Measurements from ENCODE around the gene FHOD3.

FHOD3 gene

GRCh38 chr18:36505665-36506064, 208.2 kb downstream of the FHOD3 start:
- no peak for DNase-seq (ENCODE audit: extremely low read depth in 1 of 2, low read depth in 1 of 2)

DNA sequence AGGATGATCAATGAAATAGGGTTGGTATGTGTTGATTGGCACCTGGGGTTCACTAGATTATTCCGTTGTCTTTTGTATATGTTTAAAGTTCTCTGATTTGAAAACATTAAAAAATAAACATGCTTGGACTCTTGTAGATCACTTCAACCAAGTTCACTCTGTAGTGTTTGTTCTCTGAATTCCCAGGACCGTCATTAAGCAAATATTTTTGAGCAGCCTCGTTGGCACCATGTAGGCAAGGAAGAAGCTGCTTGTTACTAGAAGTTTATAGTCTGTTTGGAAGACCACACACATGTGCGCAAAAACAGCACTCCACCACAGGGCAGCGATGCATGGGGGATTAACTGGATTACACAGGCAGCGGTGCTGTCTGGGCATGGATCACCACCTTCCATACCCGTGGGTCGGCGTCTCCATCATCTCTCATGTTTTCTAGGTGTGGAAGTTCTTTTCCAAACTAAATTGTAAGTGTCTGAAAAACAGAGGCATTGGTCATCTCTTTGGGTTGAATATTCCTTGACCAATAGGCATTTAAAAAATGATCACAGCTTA, 212.2 kb downstream of the FHOD3 start:
- no peak for DNase-seq (ENCODE audit: extremely low read depth in 1 of 2, low read depth in 1 of 2)

DNA sequence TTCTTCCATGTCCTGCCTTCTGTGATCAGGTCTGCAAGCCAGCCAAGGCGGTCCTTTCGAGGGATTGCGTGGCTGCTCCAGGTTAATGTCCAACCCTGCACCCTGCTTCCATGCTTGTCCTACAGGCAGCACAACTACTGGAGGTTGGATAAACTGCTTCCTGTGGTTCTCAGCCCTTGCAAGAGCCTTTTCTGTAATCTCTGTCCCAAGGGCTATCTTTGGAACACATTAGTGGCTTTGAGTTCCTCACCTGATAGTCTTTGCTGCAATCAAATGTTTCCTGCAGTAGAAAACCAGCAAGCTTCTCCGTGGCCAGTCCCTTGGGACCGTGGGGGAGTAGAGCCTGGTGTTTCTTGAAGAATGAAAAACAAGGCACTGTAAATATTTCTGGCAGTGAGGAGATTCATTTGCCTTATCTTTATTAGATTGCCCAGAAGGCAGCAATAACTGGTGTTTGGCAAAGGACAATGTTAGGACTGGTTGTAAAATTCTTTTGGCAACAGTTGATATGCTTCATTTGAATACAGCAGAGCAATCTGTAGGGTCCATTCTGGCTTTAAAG, 214.4 kb downstream of the FHOD3 start:
- DNase-seq (ENCODE audit: extremely low read depth in 1 of 2, low read depth in 1 of 2) = no peak

DNA sequence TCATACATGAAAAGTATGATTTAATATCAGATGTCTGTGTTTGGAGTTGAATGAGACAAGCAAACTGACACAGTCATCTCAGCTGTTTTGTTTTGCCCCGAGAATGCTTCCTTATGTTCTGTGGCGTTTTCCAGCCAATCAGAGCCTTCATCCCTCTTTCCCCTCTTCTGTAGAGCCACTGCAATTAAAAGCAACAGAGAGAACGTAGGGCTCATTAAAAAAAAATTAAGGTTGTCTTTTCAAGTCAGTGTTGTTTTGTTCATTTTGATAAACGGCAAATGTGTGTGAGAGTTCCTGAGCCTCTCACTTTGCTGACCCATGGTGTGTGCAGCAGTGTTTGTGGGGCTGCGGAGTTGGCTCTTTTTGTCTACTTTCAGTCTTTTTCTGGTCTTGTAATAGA, 216.0 kb downstream of the FHOD3 start:
- no peak for DNase-seq (ENCODE audit: extremely low read depth in 1 of 2, low read depth in 1 of 2)

- DNase-seq (ENCODE audit: extremely low read depth in 1 of 2, low read depth in 1 of 2) = no peak
These were observed 217.3 kb downstream of the FHOD3 start for GRCh38 chr18:36514778-36515177.

GRCh38 chr18:36516258-36516657, 218.7 kb downstream of the FHOD3 start:
- no peak for DNase-seq (ENCODE audit: extremely low read depth in 1 of 2, low read depth in 1 of 2)

- DNase-seq (ENCODE audit: extremely low read depth in 1 of 2, low read depth in 1 of 2) = no peak
These were observed 219.2 kb downstream of the FHOD3 start for GRCh38 chr18:36516726-36517125.

DNA sequence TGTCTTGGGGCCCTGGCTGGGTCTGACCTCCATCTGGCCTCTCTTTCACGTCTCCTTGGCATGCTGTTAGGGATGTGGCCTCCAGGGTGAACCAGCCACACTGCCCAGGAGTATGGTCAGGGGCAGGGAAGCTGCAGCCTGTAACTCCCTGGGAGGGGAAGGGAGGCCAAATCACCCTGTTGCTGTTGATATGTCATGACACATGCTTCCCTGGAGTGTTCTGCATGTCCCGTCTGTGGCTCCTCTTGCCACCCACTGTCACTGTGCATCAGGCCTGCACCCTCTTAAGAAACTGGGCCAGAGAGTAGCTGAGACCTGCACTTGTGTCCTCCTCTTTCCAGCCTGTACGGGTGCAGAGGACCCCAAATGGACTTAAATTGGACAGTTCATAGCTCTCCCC, 221.3 kb downstream of the FHOD3 start:
- DNase-seq (ENCODE audit: extremely low read depth in 1 of 2, low read depth in 1 of 2) = no peak

DNA sequence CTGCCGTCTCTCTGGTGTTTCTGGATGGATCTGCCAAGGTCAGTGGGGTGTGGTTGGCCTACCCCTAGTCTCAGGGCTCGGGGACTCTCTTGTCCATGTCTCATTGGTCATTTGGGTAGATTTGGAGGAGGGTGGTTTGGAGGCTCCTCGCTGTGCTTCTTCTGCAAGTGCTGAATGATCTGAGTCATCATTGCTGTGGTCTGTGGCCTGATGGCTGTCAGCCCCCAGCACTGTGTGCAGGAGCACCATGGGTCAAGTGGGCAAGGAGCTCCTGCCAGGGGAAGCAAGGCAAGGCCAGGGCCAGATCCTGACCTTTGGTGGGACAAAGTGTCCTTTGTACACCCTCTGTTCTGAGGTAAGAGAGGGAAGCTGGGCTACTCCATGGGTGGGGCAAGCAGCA, 221.8 kb downstream of the FHOD3 start:
- no peak for DNase-seq (ENCODE audit: extremely low read depth in 1 of 2, low read depth in 1 of 2)

DNA sequence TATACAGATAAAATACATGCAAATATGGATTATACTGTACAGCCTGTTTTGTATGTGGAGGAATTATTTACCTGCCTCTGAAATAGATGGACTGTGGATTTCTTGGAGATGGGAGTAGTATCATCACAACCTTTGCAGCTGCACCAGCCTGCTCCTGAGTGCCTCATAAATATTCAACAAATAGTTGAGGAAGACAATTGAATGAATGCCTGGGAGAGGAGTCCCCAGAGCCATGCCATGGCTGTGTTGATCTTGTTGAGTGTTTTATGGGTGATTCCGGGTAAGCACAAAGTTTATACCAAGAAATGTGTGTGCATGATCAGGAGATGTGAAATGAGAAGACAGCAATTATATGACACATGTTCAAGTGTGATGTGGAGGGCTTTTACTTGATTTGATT, 225.0 kb downstream of the FHOD3 start:
- DNase-seq (ENCODE audit: extremely low read depth in 1 of 2, low read depth in 1 of 2) = no peak

DNA sequence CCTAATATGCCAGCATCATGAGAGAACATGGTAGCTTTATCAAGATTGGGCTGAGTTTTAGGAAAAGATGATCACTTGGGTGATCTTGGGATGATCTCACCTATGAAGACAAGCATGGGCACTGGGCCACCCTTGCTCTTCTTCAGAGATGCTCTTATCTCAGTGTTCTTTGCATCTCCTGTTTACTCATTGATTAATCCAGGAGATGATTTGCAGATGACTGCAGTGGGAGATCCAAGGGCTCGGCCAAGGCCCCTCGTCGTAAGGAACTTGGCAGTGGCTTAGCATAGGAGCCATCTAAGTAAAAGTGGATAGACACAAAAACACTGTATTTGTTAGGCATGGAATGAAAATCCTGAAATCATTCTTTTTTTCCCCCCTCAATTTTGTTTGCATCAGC, 228.4 kb downstream of the FHOD3 start:
- no peak for DNase-seq (ENCODE audit: extremely low read depth in 1 of 2, low read depth in 1 of 2)

- no peak for DNase-seq (ENCODE audit: extremely low read depth in 1 of 2, low read depth in 1 of 2)
These were observed 229.1 kb downstream of the FHOD3 start for GRCh38 chr18:36526611-36527010.

DNA sequence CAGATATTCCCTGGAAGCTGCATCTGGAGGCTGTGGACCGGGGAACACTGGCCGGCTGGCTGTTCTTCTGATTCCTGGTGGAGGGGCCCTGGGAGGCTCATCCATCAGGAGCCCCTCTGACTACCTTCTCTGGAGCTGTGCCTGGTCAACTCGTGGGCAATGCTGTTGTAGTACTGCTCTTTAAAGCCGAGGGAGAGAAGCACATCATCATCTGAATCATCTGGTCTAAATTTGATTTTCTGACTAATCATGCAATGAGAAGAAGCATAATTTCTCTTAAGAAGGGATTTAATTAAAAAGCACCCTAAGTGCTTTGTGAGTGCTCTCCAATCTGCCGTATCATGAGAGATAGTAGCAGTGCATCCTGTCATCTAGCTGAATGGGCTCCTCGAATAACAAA, 229.5 kb downstream of the FHOD3 start:
- no peak for DNase-seq (ENCODE audit: extremely low read depth in 1 of 2, low read depth in 1 of 2)

GRCh38 chr18:36527740-36528455, 230.4 kb downstream of the FHOD3 start:
- DNase-seq (ENCODE audit: extremely low read depth in 1 of 2, low read depth in 1 of 2) = no peak

- DNase-seq (ENCODE audit: extremely low read depth in 1 of 2, low read depth in 1 of 2) = no peak
These were observed 232.2 kb downstream of the FHOD3 start for GRCh38 chr18:36529747-36530146.

GRCh38 chr18:36530676-36531405, 233.3 kb downstream of the FHOD3 start:
- DNase-seq (ENCODE audit: extremely low read depth in 1 of 2, low read depth in 1 of 2) = no peak

DNA sequence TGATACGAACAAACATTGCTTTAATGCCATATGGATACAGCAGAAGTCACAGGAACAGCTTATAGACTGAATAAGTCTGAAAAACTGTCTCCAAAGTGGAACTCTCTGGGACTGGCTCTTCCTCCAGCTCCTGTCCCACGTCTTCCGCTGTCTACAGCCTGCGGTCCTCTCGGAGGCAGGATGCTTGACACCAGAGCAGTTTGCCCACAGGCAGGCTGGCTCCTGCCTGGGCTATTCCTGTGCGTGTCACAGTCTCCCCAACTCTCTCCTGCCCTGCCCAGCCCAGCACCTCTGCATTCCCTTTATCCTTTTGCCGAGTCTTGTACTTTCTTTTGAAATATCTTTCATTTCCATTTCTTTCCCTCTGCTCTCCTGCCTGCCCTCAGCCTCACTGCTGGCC, 234.1 kb downstream of the FHOD3 start:
- DNase-seq (ENCODE audit: extremely low read depth in 1 of 2, low read depth in 1 of 2) = no peak

DNA sequence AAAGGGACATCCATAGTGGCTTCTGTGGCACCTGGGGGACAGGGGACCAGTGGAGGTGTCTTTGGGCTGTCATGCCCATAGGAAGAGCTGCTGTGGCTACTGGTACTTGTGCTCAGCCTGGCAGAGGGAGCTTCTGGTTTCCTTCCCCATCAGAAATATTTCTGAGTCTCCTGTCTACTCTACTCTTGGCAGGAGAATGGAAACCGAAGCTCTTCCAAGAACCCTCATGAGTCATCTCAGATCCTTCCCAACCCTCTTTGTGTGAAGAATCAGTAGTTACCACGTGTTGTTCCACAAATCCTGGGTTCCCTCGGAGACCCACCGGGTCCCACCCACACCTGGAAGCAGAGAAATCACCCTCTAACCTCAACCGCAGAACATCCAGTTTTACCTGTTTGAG, 234.9 kb downstream of the FHOD3 start:
- DNase-seq (ENCODE audit: extremely low read depth in 1 of 2, low read depth in 1 of 2) = no peak

DNA sequence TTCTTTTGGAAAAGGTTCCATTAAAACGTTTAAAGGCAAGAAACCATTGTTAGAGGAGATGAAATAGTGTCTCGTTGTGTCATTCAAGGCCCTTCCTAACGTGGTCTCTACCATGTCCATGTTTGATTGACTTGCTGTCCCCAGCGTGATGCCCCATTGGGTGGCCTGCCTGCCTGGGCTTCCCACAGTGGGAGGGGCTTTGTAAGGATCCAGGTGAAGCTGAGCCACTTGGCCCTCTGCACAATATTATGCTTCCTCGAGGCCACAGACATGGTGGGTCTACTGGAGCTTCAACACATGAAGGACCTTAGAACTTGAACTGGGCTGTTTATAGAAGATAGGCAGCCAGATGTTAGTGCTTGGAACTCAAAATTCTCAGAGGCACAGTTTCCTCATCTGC, 235.3 kb downstream of the FHOD3 start:
- no peak for DNase-seq (ENCODE audit: extremely low read depth in 1 of 2, low read depth in 1 of 2)

GRCh38 chr18:36533446-36534153, 236.1 kb downstream of the FHOD3 start:
- no peak for DNase-seq (ENCODE audit: extremely low read depth in 1 of 2, low read depth in 1 of 2)

DNA sequence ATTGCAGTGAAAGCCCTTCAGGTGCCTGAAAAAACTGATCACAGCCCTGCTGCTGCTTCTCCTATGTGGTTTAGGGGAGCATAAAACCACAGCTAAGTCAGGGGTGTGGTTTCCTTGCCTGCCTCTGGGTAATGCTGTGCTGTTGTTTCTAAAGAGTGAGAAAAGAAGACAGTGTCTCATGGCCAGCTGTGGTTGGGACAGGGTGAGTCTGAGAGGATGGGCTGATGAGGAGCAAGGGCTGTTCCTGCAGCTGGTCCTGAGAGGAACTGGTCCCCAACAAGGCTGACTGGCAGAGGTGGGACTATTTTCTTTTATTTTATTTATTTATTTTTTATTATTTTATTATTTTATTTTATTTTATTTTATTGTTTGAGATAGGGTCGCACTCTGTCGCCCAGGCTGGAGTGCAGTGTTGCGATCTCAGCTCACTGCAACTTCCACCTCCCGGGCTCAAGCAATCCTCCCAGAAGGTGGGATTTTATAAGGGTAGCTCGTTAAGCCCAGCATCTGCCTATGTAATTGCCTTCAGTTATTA, 236.7 kb downstream of the FHOD3 start:
- no peak for DNase-seq (ENCODE audit: extremely low read depth in 1 of 2, low read depth in 1 of 2)

Data from activated CD8-positive, alpha-beta memory T cell treated with anti-CD3 and anti-CD28 coated beads for 1 hour (primary cell).